Measurements from ENCODE around the gene DCD. TPM values are rescaled to one million over a fixed set of nuclear protein-coding genes. Genes with fewer than 3 reads are reported as not detected.

Gene DCD
- total and polyA plus RNA-seq, 10 of the 15 experiments (the other 5 are each of a cell fraction or from before 2014, with no cell fraction given) = not detected

DNA sequence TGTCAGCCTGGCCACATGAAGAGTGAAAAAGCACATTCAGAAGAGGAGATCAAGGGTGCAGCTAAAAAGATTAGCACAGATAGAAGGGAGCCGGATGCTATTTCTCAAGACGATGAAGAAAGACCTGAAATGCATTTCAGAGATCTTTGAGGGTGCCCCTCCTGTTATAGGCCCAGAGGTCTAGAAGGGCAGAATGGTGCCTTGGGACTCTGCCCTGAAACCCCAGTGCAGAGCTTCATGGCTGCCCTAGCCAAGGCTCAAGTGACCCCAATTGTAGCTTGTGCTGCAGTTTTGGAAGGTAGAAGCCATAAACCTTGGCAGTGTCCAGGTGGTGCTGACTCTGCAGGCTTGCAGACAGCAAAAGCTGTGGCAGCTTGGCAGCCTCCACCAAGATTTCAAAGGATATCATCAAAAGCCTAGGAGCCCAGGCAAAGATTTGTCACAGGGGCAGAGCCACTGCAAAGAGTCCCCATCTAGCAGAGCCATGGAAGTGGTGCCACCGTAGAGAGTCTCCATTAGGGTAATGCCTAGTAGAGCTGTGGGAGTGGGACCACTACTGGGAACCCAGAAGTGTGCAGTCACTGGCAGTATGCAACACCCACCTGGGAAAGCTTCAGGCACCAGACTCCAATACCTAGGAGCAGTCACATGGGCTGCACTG, 19.8 kb downstream of the DCD start:
- Histone ChIP-seq H3K27ac (ENCODE audit: control insufficient read depth, insufficient read depth) (no peak overlapping the region), H3K9ac (ENCODE audit: control insufficient read depth, insufficient read depth, low read length) (no peak overlapping the region), H4K20me1 (ENCODE audit: control insufficient read depth, insufficient read depth) (no peaks in the 10 kb centered on the region), H3K79me2 (ENCODE audit: control insufficient read depth, insufficient read depth, low read length) (no peaks in the 10 kb centered on the region), H3K27me3 (replicated peaks in 1 of 2; ENCODE audit: control insufficient read depth in 2 of 2, insufficient read depth in 2 of 2, low read length in 1 of 2) (no peaks in the 10 kb centered on the region; a peak in 1 of 4 replicates), H3K4me1 (ENCODE audit: control insufficient read depth, insufficient read depth, low read length) (no peaks in the 10 kb centered on the region), H3K36me3 (ENCODE audit: control insufficient read depth in 2 of 2, insufficient read depth in 2 of 2, low read length in 1 of 2) (no peaks in the 10 kb centered on the region), H3K4me3 (no peak overlapping the region), H2AFZ (ENCODE audit: control insufficient read depth, low read depth, low read length) (no peak overlapping the region), H3K9me3 (replicated peaks; ENCODE audit: control insufficient read depth, insufficient read depth, low read length) (no peaks in the 10 kb centered on the region; the same call in 2 of the 3 replicates), H3K4me2 (ENCODE audit: control insufficient read depth, insufficient read depth) (no peak overlapping the region)
- DNase-seq (ENCODE audit: low read depth, low spot score) = no peak
- intact Hi-C loops (cut with micrococcal nuclease; ENCODE audit: unreplicated experiment) (no loop called here), in situ Hi-C loops (cut with MboI) (no loop called here)
- POLR2A ChIA-PET = no interaction called here
- SMC1A ChIA-PET (ENCODE audit: uncharacterized antibody, unreplicated experiment) = no interaction called here
- no peak for ATAC-seq
- no peak for FAIRE-seq
- no TSS peak for BruUV-seq (replicated peaks)
- CTCF ChIA-PET = interaction anchor here (1.0 to 1.1 kb wide), 2 partner anchors 25 to 29 kb away, joined by 3 to 5 read pairs; no protein-coding TSS in a partner anchor
- RAD21 ChIA-PET (ENCODE audit: unreplicated experiment) = no interaction called here
- 0% methylated on average over 3 of the region's 3 CpGs for WGBS (ENCODE audit: insufficient coverage, insufficient replicate concordance, low lambda C conversion rate, missing lambda C conversion rate)
- no peak for TF ChIP-seq RBBP5 (conservative IDR thresholded peaks at IDR 0.05)
- TF ChIP-seq ASH2L (IDR thresholded peaks at IDR 0.05; ENCODE audit: borderline replicate concordance, low read depth) = no peak
- TF ChIP-seq, protein P1, sequence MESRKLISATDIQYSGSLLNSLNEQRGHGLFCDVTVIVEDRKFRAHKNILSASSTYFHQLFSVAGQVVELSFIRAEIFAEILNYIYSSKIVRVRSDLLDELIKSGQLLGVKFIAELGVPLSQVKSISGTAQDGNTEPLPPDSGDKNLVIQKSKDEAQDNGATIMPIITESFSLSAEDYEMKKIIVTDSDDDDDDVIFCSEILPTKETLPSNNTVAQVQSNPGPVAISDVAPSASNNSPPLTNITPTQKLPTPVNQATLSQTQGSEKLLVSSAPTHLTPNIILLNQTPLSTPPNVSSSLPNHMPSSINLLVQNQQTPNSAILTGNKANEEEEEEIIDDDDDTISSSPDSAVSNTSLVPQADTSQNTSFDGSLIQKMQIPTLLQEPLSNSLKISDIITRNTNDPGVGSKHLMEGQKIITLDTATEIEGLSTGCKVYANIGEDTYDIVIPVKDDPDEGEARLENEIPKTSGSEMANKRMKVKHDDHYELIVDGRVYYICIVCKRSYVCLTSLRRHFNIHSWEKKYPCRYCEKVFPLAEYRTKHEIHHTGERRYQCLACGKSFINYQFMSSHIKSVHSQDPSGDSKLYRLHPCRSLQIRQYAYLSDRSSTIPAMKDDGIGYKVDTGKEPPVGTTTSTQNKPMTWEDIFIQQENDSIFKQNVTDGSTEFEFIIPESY (IDR thresholded peaks at IDR 0.05) = no peak
- TF ChIP-seq POLR2A (IDR thresholded peaks at IDR 0.05; ENCODE audit: low read depth, low read length) = no peak
- no peak for TF ChIP-seq ZBTB4 (CRISPR knock-in tag; IDR thresholded peaks at IDR 0.05)
- TF ChIP-seq ZNF274 (IDR thresholded peaks at IDR 0.05; ENCODE audit: insufficient read depth, insufficient read length) = no peak
- no peak for TF ChIP-seq NBN (IDR thresholded peaks at IDR 0.05)
- TF ChIP-seq RELA (IDR thresholded peaks at IDR 0.05; ENCODE audit: borderline replicate concordance, partially characterized antibody) = no peak
